NCI-H226 (cell line): Measurements from ENCODE around the gene LSM3.

Source experiments
- DNase-seq: peaks from one replicate; pipeline ENCODE4 v3.0.0-alpha.2; 2015

LSM3 gene

DNA sequence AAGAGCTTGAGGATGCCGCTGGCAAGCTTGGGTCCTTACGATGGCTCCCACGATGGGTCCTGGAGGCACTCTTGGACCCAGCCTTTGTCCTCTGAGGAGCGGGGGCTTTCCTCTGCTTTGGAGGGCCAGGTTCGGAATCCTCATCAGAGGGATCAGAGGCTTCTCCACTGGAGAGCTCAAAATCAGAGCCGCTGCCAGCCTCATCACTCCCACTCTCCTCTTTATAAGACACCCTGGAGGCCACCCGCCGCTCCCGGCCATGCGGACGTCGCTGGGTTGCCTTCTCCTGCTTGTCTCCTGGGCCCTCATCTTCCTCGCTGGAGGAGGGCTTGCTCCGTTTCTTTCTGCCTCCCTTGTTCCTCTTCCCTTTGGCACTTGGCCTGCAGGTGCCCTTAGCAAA lies 20.2 kb upstream of the LSM3 start:
- no peak for DNase-seq

DNA sequence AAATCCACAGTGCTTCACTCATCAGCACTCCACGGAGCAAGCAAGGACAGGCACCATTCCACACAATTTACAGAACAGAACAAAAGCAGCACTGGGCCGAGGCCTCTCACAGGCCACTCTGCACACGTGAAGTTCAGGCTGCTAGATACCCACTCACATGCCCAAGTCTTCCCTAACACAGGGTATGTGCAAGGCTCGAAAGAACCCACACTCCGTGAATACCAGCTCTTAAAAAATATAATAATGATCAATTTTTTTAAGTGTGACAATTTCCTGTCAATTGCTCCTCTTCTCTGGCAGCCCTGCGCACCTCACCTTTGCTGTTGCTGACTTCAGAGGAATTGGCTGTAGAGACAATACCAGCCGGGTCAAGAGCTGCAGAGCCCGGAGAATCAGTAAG lies 19.2 kb upstream of the LSM3 start:
- DNase-seq = no peak

DNA sequence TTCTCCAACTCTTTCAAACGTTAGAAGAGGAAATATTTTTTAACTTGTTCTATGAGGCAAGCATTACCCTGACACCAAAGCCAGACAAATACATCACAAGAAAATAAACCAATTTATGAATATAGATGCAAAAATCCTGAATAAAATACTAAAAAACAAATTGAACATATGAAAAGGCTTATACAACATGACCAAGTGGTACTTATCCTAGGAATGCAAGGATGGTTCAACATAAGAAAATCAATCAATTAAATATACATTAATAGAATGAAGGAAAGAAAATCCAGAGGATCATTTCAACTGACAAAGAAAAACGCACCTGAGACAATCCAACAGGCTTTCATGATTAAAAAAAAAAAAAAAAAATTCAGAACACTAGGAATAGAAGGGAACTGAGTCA lies 17.3 kb upstream of the LSM3 start:
- DNase-seq = no peak

DNA sequence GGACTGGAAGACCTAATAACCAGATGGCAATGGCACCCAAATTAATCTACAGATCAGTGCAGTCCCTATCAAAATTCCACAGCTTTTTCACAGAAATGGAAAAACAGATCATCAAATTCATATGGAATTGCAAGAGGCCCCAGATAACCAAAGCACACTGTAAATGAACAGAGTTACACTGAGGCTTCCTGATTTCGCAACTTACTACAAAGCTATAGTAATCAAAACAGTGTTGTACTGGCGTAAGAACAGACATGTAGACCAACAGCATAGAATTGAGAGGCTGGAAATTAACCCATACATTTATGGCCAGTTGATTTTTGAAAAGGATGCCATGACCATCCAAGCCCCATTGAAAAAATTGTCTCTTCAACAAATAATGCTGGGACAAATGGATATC lies 16.4 kb upstream of the LSM3 start:
- no peak for DNase-seq

DNA sequence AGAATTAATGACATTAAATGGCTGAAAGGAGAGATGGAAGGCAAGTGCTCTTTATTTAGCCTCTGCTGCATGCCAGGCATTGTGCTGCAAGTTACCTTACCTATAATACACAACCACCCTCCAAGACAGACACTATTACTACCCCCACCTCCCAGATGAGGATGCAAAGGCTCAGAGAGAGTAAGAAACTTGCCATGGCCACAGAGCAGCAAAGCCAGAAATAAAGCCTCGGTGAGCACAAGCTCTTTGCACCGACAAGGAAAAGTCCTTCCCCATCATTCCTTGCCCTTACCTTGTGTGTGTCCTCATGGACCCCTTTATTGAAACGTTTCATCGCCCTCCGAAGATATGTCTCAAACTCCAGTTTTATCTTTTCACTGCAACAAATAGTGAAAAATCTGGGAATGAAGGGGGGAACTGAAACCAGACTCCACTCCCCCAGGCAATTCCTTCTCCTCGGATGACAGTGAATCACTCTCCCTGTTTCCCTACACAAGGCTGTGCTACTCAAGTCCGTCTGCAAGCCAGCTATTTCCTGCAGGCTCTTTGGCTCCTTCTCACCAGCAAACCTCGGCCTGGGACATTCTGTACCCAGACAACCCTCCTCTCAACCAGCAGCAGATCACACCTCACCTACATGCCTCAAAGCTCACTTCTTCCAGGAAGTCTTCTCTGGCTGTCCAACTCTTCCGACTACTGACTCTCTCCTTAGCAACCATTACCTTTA lies 11.6 kb upstream of the LSM3 start:
- no peak for DNase-seq

DNA sequence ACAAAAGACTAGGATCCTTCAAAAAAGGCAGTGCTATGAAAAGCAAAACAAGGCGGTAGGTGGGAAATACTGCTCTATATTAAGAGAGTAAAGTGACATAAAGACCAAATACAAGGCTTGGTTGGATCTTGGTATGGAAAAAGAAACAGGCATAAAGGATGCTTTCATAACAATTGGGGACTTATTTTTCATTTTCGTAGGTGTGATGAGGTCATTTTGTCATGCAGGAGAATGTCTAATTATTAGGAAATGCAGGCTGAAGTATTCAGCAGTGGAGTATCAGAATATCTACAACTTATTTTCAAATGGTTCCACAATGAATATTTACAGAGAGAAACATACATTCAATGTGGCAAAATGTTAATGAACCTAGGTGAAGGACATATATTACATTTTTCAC lies 9.2 kb upstream of the LSM3 start:
- DNase-seq = no peak

DNA sequence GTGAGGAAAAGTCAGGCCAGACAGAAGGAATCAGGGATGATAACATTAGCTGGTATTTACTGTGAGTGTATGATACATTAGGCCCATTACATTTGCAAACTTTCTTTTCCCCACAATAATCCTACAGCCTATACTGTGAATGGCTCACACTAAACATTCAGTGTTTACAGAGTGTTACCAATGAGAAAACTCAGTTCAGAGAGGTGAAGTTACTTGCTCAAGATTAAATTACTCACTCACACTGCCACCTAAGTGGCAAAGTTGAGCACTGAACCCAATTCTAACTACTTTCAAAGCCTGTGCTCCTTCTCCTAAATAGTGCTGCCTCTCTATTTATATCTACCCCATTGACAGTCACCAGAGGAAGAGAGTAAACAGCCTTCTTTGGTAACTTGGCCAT lies 8.7 kb upstream of the LSM3 start:
- no peak for DNase-seq

DNA sequence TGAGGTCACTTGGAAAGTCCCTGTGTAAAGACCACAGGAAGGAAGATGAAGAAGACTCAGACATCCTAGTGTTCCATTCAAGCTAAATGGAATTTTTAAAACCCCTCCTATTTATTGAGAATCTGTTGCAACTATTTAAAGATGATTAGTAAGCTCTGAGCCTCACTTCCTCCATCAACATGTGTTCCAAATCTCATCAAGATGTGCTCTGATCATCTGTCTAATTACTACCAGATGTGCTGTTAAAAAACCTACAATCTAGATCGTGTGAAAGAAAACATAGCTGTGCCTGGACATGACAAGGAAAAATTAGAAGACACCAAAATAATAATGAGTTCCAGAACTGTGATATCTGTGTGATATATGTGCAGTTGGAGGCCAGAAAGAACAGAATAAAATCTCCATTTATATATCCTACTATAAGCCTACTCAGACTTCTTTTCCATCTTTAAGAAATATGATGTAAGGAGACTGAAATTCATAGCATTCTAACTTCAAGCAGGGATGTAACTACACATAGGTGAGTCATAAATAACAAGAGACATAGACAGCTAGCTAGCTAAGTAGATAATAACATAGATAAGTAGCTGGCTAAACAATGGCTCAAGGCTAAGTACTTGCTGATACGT lies 8.0 kb upstream of the LSM3 start:
- peak; percentile 70 for DNase-seq

DNA sequence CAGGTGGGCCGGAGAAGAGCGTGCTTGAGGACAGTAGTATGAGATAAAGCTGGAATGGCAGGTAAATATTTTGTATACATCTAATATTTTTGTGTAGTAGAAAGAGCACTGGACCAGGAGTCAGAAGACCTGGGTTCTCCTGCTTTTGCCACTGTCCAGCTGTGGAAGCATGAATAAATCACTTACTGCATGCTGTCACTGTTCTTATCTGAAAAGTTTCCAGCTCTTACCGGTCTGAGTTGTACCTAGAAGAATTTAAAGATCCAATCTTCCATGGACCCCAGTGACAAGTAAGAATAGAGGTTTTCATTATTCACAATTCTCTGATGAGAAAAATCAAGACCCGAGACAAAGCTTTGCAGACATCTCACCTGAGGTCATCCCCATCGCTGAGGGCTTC lies 6.1 kb upstream of the LSM3 start:
- no peak for DNase-seq

DNA sequence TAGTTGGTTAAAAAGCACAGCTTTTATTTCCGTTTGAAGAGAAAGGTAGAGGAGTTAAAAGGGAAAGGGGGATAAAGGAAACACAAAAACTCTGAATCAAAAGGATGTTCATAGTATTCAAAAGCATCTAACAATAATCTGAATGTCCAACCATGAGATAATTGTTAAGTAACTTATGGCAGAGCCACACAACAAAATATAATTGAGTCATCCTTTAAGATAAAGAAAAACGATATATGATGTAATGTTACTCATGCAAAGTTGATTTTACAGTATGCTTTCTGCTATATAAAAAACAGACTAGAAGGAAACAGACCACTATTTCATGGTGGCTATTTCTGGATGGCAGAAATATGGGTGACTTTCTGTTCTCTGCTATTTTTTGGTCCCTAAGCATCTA lies 4.1 kb upstream of the LSM3 start:
- peak; percentile 22 for DNase-seq

DNA sequence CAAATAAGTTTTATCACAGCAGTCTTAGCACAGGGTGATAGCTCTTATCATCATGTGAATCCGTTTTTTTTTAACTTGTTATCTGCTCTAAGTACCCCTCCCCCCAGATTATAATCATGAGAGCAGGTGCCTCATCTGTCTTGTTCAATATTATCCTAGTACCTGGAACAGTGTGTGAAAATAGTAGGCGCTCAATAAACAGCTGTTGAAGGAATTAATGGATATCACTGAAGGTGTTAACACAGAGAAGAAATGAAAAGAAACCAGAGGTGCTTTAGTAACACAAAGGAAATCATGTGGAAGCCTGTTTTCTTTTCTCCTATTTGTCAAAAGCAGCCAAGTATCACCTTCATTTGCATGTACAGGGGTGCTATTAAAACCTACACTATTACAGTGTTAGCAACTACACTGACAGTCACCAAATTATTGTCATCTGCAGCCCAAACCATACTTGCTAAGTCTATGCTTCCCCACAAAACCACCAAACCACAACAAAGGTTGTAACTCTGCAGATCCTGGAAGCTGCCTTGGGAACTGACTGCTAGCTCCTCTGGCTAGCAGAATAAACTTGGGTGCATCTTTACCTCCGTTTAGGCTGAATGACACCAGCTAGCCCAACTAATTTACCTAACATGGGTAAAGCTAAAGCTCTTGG lies 3.1 kb upstream of the LSM3 start:
- no peak for DNase-seq

DNA sequence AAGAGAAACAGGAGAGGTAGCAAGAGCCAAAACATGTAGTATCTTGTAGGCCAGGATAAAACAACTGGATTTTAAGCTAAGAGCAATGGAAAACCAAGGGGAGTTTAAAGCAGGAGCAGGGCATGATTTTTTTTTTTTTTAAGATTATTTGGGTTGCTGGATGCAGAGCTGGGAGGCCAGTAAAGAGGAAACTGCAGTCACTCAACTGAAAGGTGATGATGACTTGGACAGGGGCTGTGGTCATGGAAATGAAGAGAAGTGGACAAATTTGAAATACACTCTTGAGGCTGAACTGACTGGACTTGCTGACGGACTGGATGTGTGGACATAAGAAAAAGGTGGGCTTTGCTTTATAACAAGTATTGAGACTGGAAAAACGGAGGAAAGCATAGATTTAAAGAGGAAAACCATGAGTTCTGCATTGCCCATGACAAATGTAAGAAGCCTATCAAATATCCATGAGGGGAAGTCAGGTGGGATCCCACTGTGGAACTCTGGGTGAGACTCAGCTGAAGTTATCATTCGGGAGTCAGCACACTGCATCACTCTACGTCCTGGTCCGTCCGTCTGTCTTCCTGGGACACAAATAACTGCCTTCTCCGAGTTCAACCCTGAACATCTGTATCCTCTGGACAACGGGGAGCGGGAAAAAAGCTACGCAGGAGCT lies 904 bp upstream of the LSM3 start:
- no peak for DNase-seq

DNA sequence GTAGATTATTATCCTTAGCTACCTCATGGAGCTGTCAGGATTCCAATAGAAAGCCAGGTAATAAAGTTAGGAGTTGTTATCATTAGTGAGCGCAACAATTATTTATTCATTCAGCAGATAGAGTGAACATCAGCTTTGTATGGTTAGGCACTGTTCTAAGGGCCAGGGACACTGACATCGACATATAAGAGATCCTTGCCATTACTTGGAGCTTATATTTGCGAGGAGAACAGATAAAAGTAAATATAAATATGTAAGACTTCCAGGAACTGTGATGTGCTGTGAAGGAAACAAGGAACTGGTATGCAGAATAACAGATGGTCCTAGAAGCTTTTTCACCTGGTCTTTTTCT lies 473 bp downstream of the LSM3 start:
- DNase-seq = no peak

DNA sequence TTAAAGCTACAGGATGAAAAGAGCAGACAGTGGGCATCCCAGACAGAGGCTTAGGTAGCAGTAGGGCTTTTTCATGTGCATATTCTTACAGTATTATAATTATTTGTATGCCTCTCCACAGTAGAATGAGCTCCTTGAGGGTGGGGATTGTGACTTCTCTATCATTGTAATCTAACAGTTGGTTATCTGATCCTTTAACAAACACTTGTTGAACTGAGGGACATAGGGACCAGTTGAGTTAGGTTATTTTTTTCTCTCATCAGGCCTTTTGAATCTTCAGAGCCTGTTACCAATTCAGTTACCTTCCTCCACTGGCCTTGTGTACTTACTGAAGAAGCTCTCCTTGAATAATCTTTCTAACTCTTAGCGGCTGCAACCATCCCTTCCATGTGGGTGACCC lies 1.2 kb downstream of the LSM3 start:
- DNase-seq = no peak

DNA sequence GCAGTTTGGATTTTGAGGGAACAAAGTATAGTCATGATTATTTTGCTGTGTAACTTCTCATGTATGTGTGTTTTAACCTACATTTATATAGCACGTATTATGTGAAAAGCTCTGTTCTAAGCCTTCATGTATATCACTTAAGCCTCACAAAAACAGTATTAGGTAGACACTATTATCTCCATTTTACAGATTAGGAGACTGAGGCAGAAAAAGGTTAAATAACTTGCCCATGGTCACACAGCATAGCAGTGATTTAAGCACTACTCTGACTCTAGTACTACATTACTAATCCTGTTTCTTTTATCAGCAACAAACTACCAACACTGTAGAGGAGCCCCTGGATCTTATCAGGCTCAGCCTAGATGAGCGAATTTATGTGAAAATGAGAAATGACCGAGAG lies 2.6 kb downstream of the LSM3 start:
- no peak for DNase-seq

DNA sequence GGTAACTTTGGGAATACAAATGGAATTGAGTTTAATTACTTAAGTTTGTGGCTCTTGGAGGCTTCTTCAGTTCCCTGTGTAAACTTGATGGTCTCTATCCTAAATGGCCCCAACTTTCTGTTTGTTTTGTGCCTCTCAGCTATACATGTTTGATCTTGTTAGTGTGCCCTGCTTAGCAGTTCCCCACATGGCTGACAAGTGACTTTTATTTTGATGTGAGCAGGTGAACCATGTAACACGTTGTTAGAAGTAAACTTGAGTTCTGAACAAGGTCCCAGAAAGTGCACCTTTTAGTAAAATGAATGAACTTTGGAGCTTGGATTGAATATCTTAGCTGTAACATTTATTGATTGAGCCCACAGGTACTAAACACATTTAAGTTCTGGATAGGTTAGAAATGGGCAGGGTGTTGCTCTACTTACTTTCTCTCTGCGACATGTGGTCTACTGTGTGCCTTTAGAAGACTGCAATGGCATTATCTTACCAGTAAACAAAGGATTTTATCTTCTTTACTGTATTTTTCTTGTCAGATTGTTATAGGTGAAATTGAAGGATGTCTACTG lies 4.5 kb downstream of the LSM3 start:
- DNase-seq = no peak

DNA sequence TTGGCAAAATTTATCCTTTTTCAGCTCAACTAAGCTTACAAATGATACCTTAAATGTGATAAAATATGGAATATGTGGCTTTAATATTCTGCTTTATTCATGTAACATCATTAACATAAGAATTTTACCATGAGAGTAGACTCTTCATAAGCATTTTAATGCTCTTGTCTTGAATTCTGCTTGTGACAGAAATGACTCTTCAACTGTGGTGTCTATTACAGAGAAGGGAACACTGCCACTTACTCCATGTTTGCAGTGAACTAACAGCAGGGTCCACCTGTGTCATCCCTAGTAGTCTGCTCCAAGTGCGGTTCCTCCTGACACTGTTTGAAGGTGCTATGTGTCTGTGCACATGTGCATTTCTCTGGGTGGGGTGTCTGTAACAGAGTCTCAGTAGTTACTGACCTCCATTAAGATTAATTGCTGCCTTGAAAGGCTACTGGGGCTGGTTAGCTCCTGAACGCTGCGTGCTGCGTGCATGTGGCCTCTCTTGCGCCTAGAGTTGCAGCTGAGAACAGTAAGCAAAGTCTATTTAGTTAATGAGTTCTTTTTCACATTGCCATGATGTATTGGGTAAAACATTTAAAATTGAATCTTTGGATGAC lies 8.3 kb downstream of the LSM3 start:
- no peak for DNase-seq

DNA sequence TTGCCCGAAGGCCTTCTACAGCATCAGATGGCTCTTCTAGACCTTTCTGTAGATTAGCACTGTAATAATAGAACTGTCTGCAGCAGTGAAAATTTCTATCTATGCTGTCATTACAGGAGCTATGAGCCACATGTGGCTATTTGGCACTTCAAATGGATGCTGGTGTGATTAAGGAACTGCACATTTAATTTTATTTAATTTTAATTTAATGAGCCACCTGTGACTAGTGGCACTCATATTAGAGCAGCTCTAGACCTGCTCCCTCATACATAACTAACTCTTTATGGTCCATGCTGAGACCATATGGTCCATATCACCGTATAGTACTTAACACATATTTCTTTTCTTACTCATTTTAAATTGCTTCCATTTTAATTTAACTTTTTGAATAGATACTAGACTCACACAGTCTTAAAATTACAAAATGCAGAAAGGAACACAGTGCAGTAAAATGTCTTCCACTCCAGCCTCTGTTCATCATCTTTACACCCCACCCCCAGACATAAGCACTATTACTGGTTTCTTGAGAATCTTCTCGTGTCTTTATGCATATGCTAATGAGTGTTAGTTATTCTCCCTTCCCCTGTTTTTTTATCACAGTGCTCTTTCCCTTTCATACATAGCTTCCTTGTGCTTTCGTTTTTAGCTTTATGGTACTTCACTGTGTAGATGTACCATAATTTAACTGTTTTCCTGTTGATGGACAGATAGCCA lies 9.6 kb downstream of the LSM3 start:
- no peak for DNase-seq

DNA sequence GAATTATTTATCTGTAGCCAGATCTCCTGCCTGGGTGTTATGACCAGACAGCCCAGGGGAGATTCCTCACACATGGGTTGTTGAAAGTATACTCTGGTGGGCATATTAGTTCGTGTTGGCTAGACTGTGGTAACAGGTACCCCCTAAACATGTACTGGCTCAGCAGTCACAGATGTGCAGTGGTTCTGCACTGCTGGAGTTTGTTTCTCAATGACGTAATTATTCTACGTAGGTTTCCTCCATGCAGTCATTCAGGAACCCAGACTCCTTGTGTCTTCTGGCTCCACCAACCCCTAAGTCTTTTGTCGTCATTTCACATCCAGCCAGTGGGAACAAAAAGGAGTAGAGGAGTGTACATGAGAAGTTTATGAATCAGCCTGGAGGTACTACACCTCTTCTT lies 16.2 kb downstream of the LSM3 start:
- DNase-seq = no peak

DNA sequence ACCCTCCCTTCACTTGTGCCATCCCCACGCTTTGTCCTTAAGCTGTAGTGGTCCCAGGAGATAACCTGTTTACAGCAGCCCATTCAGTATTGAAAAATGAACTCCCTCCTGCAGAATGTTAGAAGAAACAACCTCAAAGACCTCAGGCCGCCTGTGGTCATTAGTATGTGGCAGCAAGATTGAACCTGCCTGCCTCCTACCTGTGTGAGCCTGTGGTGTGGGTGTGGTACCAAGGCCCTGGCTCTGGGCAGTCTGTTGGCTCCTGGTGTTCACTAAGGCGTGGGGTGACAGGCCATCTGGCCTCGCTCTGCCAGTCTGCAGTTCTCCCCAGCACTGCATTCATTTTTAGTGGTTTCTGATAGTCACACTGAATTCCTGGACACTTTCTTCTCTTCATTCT lies 21.0 kb downstream of the LSM3 start:
- no peak for DNase-seq

DNA sequence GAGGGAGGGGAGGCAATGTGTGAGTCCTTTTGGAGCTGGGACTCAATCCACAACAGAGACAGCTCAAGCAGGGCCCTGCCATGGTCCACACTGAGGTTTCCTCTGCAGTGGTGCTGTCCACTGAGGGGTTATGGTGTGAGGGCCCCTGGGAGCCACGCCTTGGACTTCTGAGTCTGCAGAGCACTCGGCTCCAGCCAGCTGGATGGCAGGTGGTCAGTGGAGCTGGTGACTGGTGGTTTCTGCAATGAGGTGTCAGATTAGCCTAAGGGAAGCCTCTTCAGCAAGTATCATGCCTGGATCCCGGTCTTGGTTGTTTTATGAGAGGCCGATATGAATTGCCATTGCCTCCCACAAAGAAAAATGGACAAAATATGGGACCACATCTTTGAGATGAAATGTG lies 21.7 kb downstream of the LSM3 start:
- DNase-seq = no peak

DNA sequence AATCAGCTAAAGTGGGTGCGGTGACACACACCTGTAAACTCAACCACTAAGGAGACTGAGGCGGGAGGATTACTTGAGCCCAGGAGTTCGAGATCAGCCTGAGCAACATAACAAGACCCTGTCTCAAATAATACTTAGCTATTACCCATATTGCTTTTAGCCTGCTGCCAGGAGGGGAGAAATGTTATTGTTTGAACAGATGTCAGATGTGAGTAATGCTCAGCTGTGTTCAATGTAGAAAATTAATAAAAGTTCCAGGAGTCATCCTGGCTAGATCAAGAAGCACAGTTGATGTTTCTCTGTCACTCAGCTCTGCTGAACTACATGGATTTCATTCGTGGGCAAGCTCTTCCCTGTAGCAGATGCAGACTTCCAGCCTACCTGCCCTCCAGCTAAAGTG lies 22.2 kb downstream of the LSM3 start:
- DNase-seq = no peak
